ENCODE results near the gene KCNT1. TPM values are rescaled to one million over a fixed set of nuclear protein-coding genes. Genes with fewer than 3 reads are reported as not detected.

Gene KCNT1
- total RNA-seq, 1 donor from 2014 or later, result not detected

GRCh38 chr9:135678236-135679017 is 23.6 kb upstream of the KCNT1 start:
- intact Hi-C loops (cut with micrococcal nuclease), result no loop called here
- no peaks in the 10 kb centered on the region for H3K27me3 Mint-ChIP-seq (ENCODE audit: low read depth)
- no peak overlapping the region for H3K27ac Mint-ChIP-seq
- no peaks in the 10 kb centered on the region for H3K9me3 Mint-ChIP-seq
- H3K36me3 Mint-ChIP-seq (ENCODE audit: low read depth), result no peaks in the 10 kb centered on the region
- DNase-seq (ENCODE audit: low spot score), result no peak
- H3K4me1 Mint-ChIP-seq (ENCODE audit: low read depth), result no peaks in the 10 kb centered on the region
- no peak overlapping the region for H3K4me3 Mint-ChIP-seq (ENCODE audit: low read depth)

- Mint-ChIP-seq H3K27me3 (ENCODE audit: low read depth) (no peaks in the 10 kb centered on the region), H3K9me3 (no peaks in the 10 kb centered on the region), H3K36me3 (ENCODE audit: low read depth) (no peaks in the 10 kb centered on the region), H3K4me3 (ENCODE audit: low read depth) (no peak overlapping the region), H3K27ac (no peak overlapping the region), H3K4me1 (ENCODE audit: low read depth) (no peaks in the 10 kb centered on the region)
- intact Hi-C loops (cut with micrococcal nuclease), result no loop called here
- no peak for DNase-seq (ENCODE audit: low spot score)
Observed at GRCh38 chr9:135680056-135680455, 21.9 kb upstream of the KCNT1 start.

- H3K4me1 Mint-ChIP-seq (ENCODE audit: low read depth), result no peaks in the 10 kb centered on the region
- intact Hi-C loops (cut with micrococcal nuclease), result no loop called here
- H3K9me3 Mint-ChIP-seq, result no peaks in the 10 kb centered on the region
- DNase-seq (ENCODE audit: low spot score), result no peak
- H3K27me3 Mint-ChIP-seq (ENCODE audit: low read depth), result no peaks in the 10 kb centered on the region
- H3K4me3 Mint-ChIP-seq (ENCODE audit: low read depth), result no peak overlapping the region
- no peak overlapping the region for H3K27ac Mint-ChIP-seq
- H3K36me3 Mint-ChIP-seq (ENCODE audit: low read depth), result no peaks in the 10 kb centered on the region
Observed at GRCh38 chr9:135681161-135681560, 20.8 kb upstream of the KCNT1 start.

GRCh38 chr9:135683401-135684034 is 18.5 kb upstream of the KCNT1 start:
- H3K4me1 Mint-ChIP-seq (ENCODE audit: low read depth), result no peaks in the 10 kb centered on the region
- no peaks in the 10 kb centered on the region for H3K36me3 Mint-ChIP-seq (ENCODE audit: low read depth)
- no peak for DNase-seq (ENCODE audit: low spot score)
- no peaks in the 10 kb centered on the region for H3K27me3 Mint-ChIP-seq (ENCODE audit: low read depth)
- intact Hi-C loops (cut with micrococcal nuclease), result no loop called here
- H3K27ac Mint-ChIP-seq, result no peak overlapping the region
- no peak overlapping the region for H3K4me3 Mint-ChIP-seq (ENCODE audit: low read depth)
- no peaks in the 10 kb centered on the region for H3K9me3 Mint-ChIP-seq

- Mint-ChIP-seq H3K27me3 (ENCODE audit: low read depth) (no peaks in the 10 kb centered on the region), H3K4me3 (ENCODE audit: low read depth) (no peak overlapping the region), H3K9me3 (no peaks in the 10 kb centered on the region), H3K4me1 (ENCODE audit: low read depth) (no peaks in the 10 kb centered on the region), H3K27ac (no peak overlapping the region), H3K36me3 (ENCODE audit: low read depth) (no peaks in the 10 kb centered on the region)
- intact Hi-C loops (cut with micrococcal nuclease), result no loop called here
- DNase-seq (ENCODE audit: low spot score), result no peak
Observed at GRCh38 chr9:135684691-135685090, 17.3 kb upstream of the KCNT1 start.

- Mint-ChIP-seq H3K4me3 (ENCODE audit: low read depth) (no peak overlapping the region), H3K4me1 (ENCODE audit: low read depth) (no peaks in the 10 kb centered on the region), H3K36me3 (ENCODE audit: low read depth) (no peaks in the 10 kb centered on the region), H3K27me3 (ENCODE audit: low read depth) (no peaks in the 10 kb centered on the region), H3K9me3 (no peaks in the 10 kb centered on the region), H3K27ac (no peak overlapping the region)
- intact Hi-C loops (cut with micrococcal nuclease), result no loop called here
- no peak for DNase-seq (ENCODE audit: low spot score)
Observed at GRCh38 chr9:135687216-135687615, 14.8 kb upstream of the KCNT1 start.

GRCh38 chr9:135689011-135689410 is 13.0 kb upstream of the KCNT1 start:
- DNase-seq (ENCODE audit: low spot score), result no peak
- intact Hi-C loops (cut with micrococcal nuclease), result no loop called here
- no peaks in the 10 kb centered on the region for H3K9me3 Mint-ChIP-seq
- no peaks in the 10 kb centered on the region for H3K36me3 Mint-ChIP-seq (ENCODE audit: low read depth)
- H3K4me3 Mint-ChIP-seq (ENCODE audit: low read depth), result no peak overlapping the region
- no peaks in the 10 kb centered on the region for H3K4me1 Mint-ChIP-seq (ENCODE audit: low read depth)
- no peaks in the 10 kb centered on the region for H3K27me3 Mint-ChIP-seq (ENCODE audit: low read depth)
- no peak overlapping the region for H3K27ac Mint-ChIP-seq

GRCh38 chr9:135690836-135691570 is 11.0 kb upstream of the KCNT1 start:
- H3K36me3 Mint-ChIP-seq (ENCODE audit: low read depth), result no peaks in the 10 kb centered on the region
- intact Hi-C loops (cut with micrococcal nuclease), result no loop called here
- H3K4me1 Mint-ChIP-seq (ENCODE audit: low read depth), result no peaks in the 10 kb centered on the region

GRCh38 chr9:135692410-135692809 is 9.6 kb upstream of the KCNT1 start:
- H3K9me3 Mint-ChIP-seq, result no peaks in the 10 kb centered on the region
- H3K36me3 Mint-ChIP-seq (ENCODE audit: low read depth), result no peaks in the 10 kb centered on the region
- no peak overlapping the region for H3K27ac Mint-ChIP-seq
- no peak for DNase-seq (ENCODE audit: low spot score)
- intact Hi-C loops (cut with micrococcal nuclease), result no loop called here
- H3K4me1 Mint-ChIP-seq (ENCODE audit: low read depth), result no peaks in the 10 kb centered on the region
- no peak overlapping the region for H3K4me3 Mint-ChIP-seq (ENCODE audit: low read depth)
- H3K27me3 Mint-ChIP-seq (ENCODE audit: low read depth), result no peaks in the 10 kb centered on the region

More at GRCh38 chr9:135690836-135691570, 11.0 kb upstream of the KCNT1 start:
- no peaks in the 10 kb centered on the region for H3K27me3 Mint-ChIP-seq (ENCODE audit: low read depth)
- no peak overlapping the region for H3K27ac Mint-ChIP-seq
- DNase-seq (ENCODE audit: low spot score), result no peak
- no peaks in the 10 kb centered on the region for H3K9me3 Mint-ChIP-seq
- H3K4me3 Mint-ChIP-seq (ENCODE audit: low read depth), result no peak overlapping the region

- Mint-ChIP-seq H3K27ac (no peak overlapping the region), H3K36me3 (ENCODE audit: low read depth) (no peaks in the 10 kb centered on the region), H3K4me1 (ENCODE audit: low read depth) (no peaks in the 10 kb centered on the region), H3K9me3 (no peaks in the 10 kb centered on the region), H3K27me3 (ENCODE audit: low read depth) (no peaks in the 10 kb centered on the region), H3K4me3 (ENCODE audit: low read depth) (no peak overlapping the region)
- intact Hi-C loops (cut with micrococcal nuclease), result no loop called here
- no peak for DNase-seq (ENCODE audit: low spot score)
Observed at GRCh38 chr9:135693265-135693664, 8.7 kb upstream of the KCNT1 start.

GRCh38 chr9:135693771-135694170 is 8.2 kb upstream of the KCNT1 start:
- Mint-ChIP-seq H3K36me3 (ENCODE audit: low read depth) (no peaks in the 10 kb centered on the region), H3K27ac (no peak overlapping the region), H3K4me3 (ENCODE audit: low read depth) (no peak overlapping the region), H3K27me3 (ENCODE audit: low read depth) (no peaks in the 10 kb centered on the region), H3K9me3 (no peaks in the 10 kb centered on the region), H3K4me1 (ENCODE audit: low read depth) (no peaks in the 10 kb centered on the region)
- intact Hi-C loops (cut with micrococcal nuclease), result no loop called here
- no peak for DNase-seq (ENCODE audit: low spot score)

GRCh38 chr9:135694414-135694813 is 7.6 kb upstream of the KCNT1 start:
- Mint-ChIP-seq H3K9me3 (no peaks in the 10 kb centered on the region), H3K27me3 (ENCODE audit: low read depth) (no peaks in the 10 kb centered on the region), H3K27ac (no peak overlapping the region), H3K4me3 (ENCODE audit: low read depth) (no peak overlapping the region), H3K4me1 (ENCODE audit: low read depth) (no peaks in the 10 kb centered on the region), H3K36me3 (ENCODE audit: low read depth) (no peaks in the 10 kb centered on the region)
- DNase-seq (ENCODE audit: low spot score), result no peak
- intact Hi-C loops (cut with micrococcal nuclease), result no loop called here

- no peak for DNase-seq (ENCODE audit: low spot score)
- Mint-ChIP-seq H3K4me1 (ENCODE audit: low read depth) (no peaks in the 10 kb centered on the region), H3K27ac (no peak overlapping the region), H3K4me3 (ENCODE audit: low read depth) (no peak overlapping the region), H3K27me3 (ENCODE audit: low read depth) (no peaks in the 10 kb centered on the region), H3K36me3 (ENCODE audit: low read depth) (no peaks in the 10 kb centered on the region), H3K9me3 (no peaks in the 10 kb centered on the region)
- intact Hi-C loops (cut with micrococcal nuclease), result no loop called here
Observed at GRCh38 chr9:135695036-135695435, 6.9 kb upstream of the KCNT1 start.
